NCI-H226 (cell line): Measurements from ENCODE around the gene NTM.
"Not testable (repeated sequence)": the region's sequence is repeated elsewhere in the genome, so short reads cannot be mapped to it uniquely, and the experiment has no call there.

Experiments used
- DNase-seq: peaks from one replicate; pipeline ENCODE4 v3.0.0-alpha.2; 2015

The NTM gene

DNA sequence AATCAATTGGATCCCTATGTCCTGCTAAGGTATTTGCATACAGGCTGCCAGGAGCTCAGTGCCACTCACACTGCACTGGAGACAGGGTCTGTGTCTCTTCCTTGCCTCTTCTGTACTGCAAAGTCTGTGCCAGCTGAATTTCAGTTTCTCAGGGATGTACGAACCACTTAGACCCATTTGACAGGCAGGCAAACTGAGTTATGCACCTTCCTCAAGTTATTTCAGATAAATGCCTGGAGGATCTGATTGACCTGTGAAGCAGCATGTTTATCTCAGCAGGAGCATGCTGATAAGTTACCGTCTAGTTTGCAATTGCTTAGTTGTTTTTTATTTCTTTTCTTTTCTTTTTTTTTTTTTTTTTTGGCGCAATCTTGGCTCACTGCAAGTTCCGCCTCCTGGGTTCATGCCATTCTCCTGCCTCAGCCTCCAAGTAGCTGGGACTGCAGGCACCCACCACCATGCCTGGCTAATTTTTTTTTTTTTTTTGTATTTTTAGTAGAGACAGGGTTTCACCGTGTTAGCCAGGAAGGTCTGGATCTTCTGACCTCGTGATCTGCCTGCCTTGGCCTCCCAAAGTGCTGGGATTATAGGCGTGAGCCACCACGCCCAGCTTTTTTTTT is 54.0 kb downstream of the NTM start:
- DNase-seq = not testable (repeated sequence)

DNA sequence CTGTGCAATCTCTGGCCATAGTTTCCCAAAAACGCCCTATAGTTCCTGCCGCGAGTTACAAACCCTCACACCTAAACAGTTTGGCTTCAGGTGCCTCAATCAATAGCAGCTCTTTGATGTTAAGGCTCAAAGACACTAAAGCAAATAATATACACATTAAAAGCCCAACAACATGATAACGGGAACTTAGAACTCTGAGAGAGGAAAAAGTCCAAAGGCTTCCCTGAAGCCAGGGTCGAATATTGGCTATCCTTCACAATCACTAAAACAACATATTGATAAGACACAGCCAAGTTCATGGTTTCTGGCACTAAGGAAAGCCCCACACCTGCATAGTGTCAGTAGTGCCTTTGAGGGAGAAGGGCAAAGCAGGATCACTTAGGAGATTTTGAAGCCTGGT is 54.9 kb downstream of the NTM start:
- no peak for DNase-seq

DNA sequence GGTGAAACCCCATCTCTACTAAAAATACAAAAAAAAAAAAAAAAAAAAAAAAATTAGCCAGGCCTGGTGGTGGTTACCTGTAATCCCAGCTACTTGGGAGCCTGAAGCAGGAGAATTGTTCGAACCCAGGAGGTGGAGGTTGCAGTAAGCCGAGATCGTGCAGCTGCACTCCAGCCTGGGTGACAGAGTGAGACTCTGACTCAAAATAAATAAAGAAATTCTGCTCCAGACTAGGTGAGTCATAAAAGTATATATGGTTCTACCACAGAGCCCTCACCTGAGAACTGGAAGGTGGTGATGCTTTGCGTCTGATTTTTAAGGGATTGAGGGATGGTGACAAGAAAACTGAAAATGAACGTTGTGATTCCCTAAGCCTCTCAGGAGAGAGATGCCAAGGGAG is 58.4 kb downstream of the NTM start:
- no peak for DNase-seq

DNA sequence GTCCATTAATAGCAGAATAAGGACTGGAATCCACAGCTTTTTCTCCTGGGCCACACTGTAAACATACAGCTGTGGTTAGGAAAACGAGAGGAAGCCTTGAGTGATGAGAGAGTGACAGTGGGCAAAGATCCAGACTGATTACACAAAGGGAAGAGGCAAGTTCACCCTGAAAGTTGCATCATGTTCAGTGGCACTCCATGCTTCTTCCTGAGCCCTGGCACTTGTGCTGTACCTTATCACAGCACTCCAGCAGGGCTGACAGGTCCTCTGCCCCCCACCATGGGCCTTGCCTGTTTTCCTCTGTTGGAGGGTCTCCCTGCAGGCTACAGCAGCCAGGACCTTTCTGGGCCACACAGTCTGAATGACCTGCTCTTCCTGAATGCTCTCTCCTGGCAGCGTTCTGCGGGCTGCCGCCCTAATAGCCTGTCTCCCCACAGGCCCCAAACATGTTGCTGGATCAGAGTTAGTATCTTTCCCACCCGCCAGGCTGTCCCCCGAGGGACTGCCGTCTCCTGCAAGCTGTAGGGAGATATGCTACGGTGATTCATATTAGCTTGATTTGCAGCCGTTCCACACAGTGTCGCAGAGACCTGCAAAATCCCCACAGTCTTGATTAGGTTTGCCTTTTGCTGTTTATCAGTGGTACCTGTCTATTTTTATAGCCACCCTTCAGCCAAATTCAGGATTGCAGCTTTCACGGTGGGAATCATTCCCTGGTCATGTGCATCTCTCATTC is 60.2 kb downstream of the NTM start:
- DNase-seq = peak; percentile 7

DNA sequence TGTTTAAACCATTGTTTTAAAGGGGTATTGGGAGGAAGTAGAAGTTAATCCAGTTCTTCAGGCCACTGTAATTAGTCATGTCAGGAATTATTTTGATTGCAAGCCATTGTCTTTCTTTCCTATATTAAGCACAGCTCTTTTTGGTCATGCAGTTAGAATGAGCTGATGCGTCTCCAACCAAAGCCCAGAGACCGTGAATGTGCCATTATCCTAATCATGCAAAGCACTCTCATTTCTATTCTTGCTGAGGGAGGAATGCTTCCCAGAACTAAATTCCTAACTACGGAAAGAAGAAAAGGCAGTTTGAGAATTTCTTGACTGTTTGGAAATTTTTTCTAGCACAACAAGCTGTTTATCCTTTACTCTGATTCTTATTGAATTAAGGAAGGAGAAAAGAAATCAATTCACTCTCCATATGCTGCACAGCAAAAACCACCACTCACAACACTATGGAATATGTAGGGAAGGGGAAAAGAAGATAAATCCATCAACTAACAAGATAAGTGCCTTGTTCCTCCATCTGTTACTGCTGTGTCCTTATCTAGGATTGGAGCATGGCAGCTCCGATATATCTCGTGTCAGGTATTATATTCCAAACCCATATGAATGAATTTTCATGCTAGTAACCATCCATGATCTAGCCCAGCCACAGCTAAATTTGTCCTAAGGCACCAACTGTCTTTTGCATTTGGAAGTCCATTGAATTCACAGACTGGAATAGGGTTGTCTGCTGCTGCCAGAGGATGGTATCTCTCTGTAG is 70.8 kb downstream of the NTM start:
- DNase-seq = no peak

DNA sequence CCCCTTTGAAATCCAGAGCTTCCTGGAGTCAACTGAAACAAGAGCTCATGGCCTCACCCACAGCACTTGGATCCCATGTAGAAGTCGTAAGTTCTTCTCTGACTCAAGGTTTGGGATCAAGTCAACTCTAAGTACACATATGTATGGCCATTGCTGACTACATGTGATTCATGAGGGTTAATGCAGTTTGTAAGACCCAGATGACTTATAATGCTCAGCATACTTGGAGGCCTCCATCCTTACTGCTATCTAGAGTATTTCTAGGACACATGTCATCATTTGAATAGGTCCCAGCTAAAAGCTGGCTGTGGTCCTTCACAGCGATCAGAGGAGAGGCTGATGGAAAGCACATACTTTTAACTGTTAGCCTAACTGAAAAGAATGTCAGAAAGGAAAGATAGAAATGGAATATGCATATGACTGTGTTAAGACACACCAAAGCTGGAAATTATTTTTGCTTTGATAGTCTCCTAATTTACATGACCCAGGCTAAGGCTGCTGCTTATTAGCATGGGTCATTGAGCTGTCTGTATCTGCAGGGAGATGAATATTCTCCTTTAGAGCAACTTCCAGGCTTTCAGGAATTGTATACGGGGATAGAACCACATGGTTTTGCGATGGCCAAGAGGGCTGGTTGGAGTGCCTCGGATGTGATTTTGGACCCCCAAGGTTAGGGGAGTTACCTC is 76.3 kb downstream of the NTM start:
- no peak for DNase-seq

DNA sequence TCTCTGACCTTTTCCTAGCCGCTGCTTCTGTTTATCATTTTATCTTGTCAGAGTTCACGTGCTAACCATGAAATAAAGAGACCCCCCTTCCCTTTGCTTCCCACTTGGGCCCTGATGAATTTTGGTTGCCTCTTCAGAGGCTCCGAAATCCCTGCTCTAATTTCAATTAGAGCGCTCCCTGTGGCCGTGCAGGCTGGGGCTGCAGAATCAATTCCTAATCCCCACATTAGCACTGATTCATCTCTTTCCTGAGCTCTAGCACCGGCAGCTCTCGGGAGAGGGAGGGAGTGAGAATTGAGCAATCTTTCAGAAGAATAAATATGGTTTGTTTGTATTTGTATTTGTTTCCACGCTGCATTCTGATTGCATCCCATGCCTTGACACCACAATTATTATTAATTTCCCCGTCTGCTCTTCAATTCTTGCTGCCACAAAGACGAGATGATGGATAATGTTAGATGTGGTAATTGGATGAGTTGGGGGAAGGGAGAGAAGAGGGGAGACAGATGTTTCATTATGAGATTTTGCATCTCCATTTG is 76.9 kb downstream of the NTM start:
- DNase-seq = no peak

DNA sequence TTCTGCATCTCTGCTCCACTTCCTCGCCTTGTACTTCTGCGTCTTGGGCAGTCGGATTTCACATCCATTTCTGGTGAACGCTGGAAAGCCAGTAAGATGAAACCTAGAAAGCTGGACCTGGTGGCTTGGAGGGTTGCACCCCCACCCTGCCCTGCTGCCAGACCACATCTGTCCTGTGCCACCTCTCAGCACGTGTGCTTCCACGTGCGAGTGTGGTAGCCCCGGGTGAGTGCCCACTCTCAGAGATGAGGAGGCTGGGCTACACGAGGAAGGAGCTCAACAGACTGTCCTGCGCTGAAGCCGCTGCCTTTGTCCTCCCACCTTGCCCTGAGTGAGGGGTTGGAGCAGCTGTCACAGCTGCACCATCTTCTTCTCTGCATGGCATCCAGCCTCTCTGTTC is 77.5 kb downstream of the NTM start:
- DNase-seq = no peak

DNA sequence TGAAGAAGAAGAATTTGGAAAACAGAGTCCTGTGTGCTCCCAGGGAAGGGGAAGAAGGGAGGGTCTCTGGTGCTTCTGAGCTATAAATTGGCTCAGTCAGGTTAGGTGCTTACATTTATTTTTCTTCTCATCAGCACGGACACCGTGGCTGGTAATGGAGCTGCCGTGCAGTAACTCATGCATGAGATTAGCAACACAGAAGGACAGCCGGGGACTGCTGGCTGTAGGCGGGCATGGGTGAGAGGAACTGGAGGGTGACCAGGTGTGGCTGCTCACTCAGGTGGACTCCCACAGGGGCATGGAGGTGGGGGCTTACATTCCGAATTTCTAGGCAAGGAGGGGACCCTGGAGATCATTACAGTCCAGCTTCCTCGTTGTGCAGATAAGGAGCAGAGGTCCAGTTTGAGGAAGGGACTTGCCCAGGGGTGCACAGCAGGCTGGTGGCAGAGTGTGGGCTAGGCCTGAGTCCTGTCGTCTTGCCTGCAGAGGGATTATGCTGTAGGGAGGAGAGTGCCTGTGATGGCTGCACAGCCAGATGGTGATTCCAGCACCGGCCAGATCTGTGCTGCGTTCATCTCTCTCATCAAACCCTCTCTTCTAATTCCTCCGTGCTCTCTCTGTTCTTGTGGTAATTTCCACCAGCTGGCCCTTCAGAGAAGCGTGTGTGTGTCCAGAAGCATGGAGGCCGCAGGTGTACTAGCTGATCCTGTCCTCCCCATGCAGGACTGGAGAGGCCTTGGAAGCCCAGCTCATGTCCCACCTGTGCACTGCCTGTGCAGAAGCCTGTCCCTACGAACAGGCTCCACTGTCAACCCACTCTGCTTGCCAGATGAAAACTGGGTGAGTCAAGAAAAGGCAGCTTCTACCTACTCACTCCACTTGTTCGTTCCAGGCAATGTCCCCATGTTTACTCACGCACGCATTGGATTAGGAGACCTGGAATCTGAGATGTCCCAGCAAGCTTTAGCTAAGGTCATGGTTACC is 78.9 kb downstream of the NTM start:
- DNase-seq = no peak

DNA sequence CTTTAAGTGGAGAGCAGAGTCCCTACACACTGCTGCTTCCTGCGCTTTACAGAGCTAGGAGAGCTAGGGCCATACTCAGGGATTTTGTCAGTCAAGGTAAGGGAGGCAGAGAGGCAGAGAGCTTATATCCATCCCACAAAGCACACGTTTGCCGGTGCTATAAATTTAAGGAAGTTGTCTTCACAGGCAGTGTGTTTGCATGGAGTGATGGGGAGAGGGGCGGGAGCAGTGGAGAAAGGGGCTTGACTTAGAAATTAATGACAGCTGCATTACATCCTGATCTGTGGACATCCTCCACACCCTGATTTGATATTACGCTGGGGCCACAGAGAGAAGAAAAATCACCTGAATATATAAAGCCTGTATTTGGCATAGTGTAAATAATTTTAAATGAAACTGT is 84.1 kb downstream of the NTM start:
- DNase-seq = no peak

DNA sequence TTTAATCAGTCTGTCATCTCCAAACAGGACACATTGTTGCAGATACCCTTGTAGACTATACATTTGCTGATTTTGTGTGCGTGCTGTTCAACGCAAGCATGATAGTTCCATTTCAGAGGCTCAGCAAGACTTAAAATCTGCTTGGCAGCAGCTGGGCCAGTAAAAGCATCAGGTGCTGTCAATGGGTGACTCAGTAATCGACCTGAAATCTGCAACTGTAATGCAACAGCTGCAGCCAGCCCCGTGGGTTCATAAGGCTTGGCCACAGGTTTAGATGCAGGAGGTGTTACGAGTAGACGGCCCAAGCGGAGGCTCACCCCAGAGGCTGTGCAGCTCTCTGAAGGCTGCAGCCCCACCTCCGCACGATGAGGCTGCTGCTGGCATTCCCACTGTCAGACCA is 84.6 kb downstream of the NTM start:
- DNase-seq = no peak

DNA sequence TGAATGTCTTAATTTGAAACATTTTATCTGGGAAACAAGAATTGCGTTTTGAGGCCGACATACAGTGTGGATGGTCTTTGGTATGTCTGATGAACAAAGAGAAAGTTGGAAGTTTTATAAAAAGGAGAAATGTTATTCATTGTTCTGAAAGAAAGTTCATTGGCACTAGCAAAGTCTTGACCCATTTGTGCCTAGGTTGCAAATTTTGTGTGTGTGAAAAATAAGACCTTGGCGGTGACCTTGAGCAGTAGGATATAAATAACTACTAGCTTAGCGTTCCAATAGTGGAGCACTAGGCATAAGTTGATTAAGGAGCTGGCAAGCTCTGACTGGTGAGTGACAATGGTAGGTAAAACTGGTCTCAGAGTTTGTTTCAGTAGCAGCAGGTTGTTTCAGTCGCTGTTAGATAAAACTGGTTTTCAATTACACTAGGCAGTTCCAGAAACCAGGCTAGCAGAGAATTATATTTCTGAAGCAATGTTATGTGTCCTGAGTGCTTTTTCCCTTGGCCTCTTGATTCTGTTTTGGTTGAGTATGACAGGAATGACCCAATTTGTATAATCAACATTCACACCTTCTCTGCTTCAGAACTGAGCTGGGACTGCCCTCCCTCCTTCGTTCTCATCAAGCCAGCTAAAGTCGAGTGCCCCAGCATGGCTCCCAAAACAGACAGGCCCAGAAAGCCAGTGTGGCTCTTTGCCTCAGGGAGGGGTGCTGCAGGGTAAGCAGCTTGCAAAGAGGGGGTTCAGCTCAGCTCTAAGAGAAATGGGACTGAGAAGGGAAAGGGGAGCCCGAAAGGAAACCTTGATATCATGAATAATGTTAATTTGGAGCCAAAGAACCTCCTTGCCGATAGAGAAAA is 85.7 kb downstream of the NTM start:
- no peak for DNase-seq

DNA sequence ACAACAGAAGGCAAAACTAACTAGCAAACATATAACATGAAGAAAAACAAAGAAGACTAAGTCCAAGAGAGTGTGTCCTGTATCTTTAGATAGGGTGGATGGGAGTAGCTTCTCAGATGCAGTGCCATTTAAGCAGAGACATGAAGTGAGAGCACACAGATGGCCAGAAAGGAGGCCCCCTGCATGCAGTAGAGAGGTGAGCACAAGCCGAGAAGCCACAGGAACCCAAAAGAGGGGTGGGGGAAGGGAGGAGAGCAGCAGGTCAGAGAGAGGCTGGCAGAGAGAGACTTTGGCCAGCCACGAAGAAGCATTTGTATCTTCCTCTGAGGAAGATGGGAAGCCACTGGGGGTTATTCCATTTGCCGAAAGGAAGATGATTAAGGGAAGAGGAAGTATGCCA is 86.7 kb downstream of the NTM start:
- DNase-seq = no peak

DNA sequence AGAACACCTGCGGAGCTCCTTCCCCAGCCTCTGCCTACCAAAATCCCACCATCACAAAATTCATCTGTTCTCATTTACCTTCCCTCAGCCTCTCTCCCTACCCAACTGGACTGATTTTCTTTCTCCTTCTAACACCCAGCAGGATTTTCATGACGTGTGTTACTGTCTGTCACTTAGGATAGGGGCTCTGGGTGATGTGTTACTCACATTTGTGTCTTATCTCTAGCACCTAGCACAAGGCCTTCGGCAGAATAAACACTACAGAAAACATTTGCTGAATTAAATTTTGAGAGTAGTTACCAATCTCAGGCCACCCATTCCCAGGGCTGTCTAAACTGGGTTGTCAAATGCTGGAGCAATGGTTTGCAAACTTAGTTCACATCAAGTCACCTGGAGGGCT is 88.0 kb downstream of the NTM start:
- DNase-seq = no peak

DNA sequence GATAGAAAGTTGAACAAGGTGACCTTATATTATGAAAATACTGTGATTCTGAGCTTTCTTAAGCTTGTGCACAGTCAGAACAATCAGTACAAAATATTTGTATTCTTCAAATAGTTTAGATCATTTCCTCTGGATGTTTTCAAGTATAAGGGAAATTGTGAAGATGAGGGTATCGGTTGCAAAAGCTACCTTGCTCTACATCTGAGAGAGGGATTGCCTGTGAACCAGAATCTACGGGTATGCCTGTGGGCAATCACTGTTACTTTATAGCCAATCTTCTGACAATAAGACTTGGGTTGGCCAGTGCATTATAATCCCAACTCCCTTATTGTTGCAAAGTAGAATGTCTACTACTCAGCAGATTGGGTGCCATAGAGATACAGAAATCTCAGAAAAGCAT is 90.5 kb downstream of the NTM start:
- DNase-seq = no peak

DNA sequence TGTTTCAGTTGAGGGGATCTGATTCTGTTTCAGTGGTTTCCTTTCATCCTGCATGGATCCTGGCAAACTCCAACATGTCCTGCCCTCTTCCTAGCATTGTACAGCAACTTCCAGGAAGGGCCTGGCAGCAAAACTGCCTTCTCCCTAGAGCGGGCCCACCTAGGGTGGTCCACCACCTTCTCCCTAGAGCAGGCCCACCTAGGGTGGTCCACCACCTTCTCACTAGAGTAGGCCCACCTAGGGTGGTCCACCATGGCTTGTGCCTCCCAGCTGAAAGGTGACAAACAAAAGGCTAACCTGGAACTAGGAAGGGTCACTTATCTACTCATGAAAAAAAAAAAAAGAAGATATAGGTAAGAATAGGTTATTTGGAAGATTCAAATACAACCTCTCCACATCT is 92.2 kb downstream of the NTM start:
- no peak for DNase-seq

DNA sequence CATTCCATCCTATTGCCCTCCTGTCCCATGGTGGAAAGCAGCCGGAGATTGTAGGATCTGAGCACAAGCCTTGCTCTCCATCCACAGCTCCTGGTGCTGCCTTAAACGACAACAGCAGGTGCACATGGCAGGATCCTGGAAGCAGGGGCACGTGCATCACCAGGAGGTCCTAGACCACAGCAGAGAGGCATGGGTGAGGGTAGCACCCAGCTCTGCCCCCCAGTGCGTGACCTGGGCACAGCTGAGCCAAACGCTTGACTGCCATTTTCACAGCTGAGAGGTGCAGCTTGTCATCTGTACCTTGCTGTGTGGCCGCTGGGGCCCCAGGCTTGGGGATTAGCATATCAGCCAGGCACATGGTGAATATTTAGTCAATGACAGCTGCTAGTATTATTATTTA is 92.7 kb downstream of the NTM start:
- DNase-seq = no peak

DNA sequence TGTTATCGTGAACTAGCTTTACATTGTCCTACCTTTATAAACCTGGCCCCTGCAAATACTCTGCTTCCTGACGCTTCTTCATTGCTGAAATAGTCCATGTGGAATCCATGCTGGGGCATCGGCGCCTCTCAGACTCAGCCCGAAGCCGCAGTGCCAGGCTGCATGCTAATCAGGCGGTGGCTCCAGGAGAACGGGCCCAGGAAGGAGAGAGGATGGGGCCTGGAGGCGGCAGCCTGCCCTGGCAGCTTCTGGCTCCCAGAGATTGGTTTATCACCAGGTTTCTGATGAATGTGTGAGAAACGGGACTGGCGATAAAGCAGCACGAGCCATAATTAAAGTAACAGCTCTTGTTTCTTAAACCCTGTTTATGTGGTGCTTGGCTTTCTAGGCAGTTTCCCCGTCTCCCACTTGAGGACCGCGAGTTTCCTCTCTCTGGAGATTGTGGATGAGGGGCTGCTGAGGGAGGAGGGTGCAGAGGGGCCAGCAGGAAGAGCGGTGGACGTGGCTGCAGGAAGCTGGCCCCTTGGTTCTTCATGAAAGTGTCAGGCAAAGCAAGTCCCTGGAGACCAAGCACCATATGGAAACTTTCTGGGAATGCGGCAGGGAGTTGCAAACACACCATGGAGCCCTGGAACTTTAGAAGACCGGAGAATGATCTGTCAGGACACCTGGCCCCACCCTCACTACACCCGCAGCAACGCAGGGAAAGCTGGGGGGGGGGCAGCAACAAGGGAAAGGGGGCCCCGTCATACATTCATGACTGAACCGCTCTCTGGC is 93.4 kb downstream of the NTM start:
- no peak for DNase-seq

DNA sequence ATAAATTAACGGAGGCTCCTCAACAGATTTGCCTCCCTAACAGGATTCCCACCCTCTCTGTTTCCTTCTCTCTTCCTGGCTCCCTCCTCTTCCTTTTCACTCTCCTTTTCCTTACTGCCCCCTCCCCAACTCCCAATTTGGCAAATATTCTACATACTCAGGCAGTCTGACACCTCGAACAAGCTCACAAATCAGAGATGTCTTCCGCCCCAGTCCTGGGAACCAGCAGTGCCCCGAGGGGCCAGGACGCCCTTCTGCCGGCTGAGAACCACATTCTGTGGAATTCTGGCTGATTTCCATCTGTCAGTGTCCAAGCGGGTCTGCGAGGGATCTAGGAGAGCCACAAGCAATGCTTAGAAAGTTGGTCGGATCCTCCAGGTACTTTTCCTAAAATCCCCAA is 94.0 kb downstream of the NTM start:
- DNase-seq = no peak

DNA sequence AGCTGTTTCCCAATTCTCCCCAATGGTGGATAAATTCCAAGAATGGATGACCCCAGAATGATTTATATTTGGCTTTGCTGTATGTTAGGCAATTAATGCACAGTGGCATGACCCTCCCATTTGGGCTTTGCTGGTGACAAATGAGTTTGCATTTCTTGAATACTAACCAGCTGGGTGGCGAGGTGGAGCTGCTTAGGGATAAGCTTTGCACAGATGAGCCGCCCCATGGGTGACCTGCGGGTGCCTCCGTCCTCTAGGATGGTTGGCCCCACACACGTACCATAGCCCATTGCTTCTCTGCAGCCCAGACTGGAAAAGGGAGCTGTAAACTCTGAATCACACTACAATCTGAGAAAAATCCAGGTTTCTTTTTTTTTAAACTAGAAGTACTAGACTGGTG is 94.6 kb downstream of the NTM start:
- DNase-seq = no peak
